SK-N-SH (cell line): ENCODE data around the gene C1orf216. TPM values are rescaled to one million over a fixed set of nuclear protein-coding genes. Genes with fewer than 3 reads are reported as not detected.
A peak's percentile ranks its signal among the peaks of the same experiment; 100 is the strongest.

ENCODE experiments used
- CTCF ChIA-PET: fragments of 300-600, 350-600 bp; formaldehyde crosslinking; extraction: SDS; loops from one replicate; lab custom pipeline; 2021; lab: Yijun Ruan, JAX
- POLR2A ChIA-PET: fragments of 350-600 bp; sonication (Branson Sonifier 250); formaldehyde crosslinking; extraction: SDS; loops from one replicate; lab custom pipeline; 2020; ENCODE audit warnings: antibody characterized with exemption, inconsistent platforms; lab: Yijun Ruan, JAX
- DNase-seq: peaks from one replicate; pipeline ENCODE4 v3.0.0; 2012
- H2AFZ ChIP-seq: fragments of 200-600 bp; sonication (generic); 2 replicates; pipeline ENCODE4 v1.8.1; 2016; ENCODE audit warnings: antibody characterized with exemption, mild to moderate bottlenecking, low read depth
- H3F3A ChIP-seq: fragments of 200-600 bp; sonication (generic); replicated peaks from 2 replicates; pipeline ENCODE3; 2016; ENCODE audit warnings: antibody characterized with exemption, mild to moderate bottlenecking; ENCODE audit not compliant: insufficient read depth
- H3K27ac ChIP-seq, 2 experiments: fragments of 200-500 bp in 1 of 2; fragments of 200-600 bp in 1 of 2; sonication (Bioruptor generic) in 1 of 2; sonication (generic), shearing (Covaris generic) in 1 of 2; 2 replicates each; pipeline versions ENCODE4 v1.5.1 to v1.6.1; 2014 to 2016; ENCODE audit warnings: low read depth in 2 of 2, inconsistent platforms in 1 of 2, low read length in 1 of 2, mild to moderate bottlenecking in 1 of 2, mixed read lengths in 1 of 2
- H3K27me3 ChIP-seq: fragments of 200-600 bp; sonication (generic), shearing (Covaris generic); 2 replicates; pipeline ENCODE4 v1.6.1; 2016; ENCODE audit warnings: mixed run types; ENCODE audit not compliant: insufficient read depth
- H3K36me3 ChIP-seq, 2 experiments: fragments of 200-500 bp in 1 of 2; fragments of 200-600 bp in 1 of 2; sonication (Bioruptor generic) in 1 of 2; sonication (generic) in 1 of 2; replicated peaks in 1 of 2; 2 replicates each; pipeline versions ENCODE3 to v1.5.1; 2014 to 2016; ENCODE audit warnings: low read length in 1 of 2, mild to moderate bottlenecking in 1 of 2; ENCODE audit not compliant: insufficient read depth in 2 of 2, control insufficient read depth in 1 of 2
- H3K4me1 ChIP-seq, 2 experiments: fragments of 200-500 bp in 1 of 2; fragments of 200-600 bp in 1 of 2; sonication (Bioruptor generic) in 1 of 2; sonication (generic), shearing (Covaris generic) in 1 of 2; 2 replicates each; pipeline versions ENCODE4 v1.5.1 to v1.6.1; 2014 to 2016; ENCODE audit warnings: low read depth in 1 of 2, low read length in 1 of 2, mixed run types in 1 of 2; ENCODE audit not compliant: insufficient read depth in 2 of 2, control insufficient read depth in 1 of 2
- H3K4me2 ChIP-seq: fragments of 200-600 bp; sonication (generic), shearing (Covaris generic); 2 replicates; pipeline ENCODE4 v1.6.1; 2017; ENCODE audit warnings: mixed run types
- H3K4me3 ChIP-seq, 2 experiments: fragments of 200-500 bp in 1 of 2; fragments of 200-600 bp in 1 of 2; sonication (Bioruptor generic) in 1 of 2; sonication (generic), shearing (Covaris generic) in 1 of 2; 2 replicates each; pipeline versions ENCODE4 v1.5.1 to v1.8.1; 2014 to 2016; ENCODE audit warnings: low read depth in 2 of 2, inconsistent platforms in 1 of 2, low read length in 1 of 2, mild to moderate bottlenecking in 1 of 2, mixed read lengths in 1 of 2, moderate library complexity in 1 of 2
- H3K79me2 ChIP-seq: fragments of 200-600 bp; sonication (generic); 2 replicates; pipeline ENCODE4 v1.8.1; 2017; ENCODE audit warnings: mild to moderate bottlenecking; ENCODE audit not compliant: insufficient read depth
- H3K9ac ChIP-seq: fragments of 200-600 bp; sonication (generic); 2 replicates; pipeline ENCODE4 v1.6.1; 2017; ENCODE audit warnings: mixed run types
- H3K9me2 ChIP-seq: fragments of 200-600 bp; sonication (generic); 2 replicates; pipeline ENCODE4 v1.6.1; 2017; ENCODE audit warnings: mixed run types
- H3K9me3 ChIP-seq: fragments of 200-600 bp; sonication (generic); 2 replicates; pipeline ENCODE4 v1.6.1; 2017; ENCODE audit warnings: mixed run types, mild to moderate bottlenecking, moderate library complexity
- H4K20me1 ChIP-seq: fragments of 200-600 bp; sonication (generic); 2 replicates; pipeline ENCODE4 v1.6.1; 2017; ENCODE audit warnings: mild to moderate bottlenecking, mixed run types; ENCODE audit not compliant: insufficient read depth
- CHD2 ChIP-seq: fragments of 150-350 bp; IDR thresholded peaks from 2 replicates; pipeline ENCODE4 v1.6.1; 2018; ENCODE audit warnings: low read length; ENCODE audit not compliant: partially characterized antibody
- ELF1 ChIP-seq: IDR thresholded peaks from 2 replicates; pipeline ENCODE4 v1.4.0; 2012
- FOSL2 ChIP-seq: IDR thresholded peaks from 2 replicates; pipeline ENCODE4 v1.4.0; 2012; ENCODE audit warnings: low read depth, mild to moderate bottlenecking, moderate library complexity, borderline replicate concordance
- GABPA ChIP-seq: IDR thresholded peaks from 2 replicates; pipeline ENCODE4 v1.4.0; 2012; ENCODE audit warnings: low read depth, mild to moderate bottlenecking
- NFIC ChIP-seq: IDR thresholded peaks from 2 replicates; pipeline ENCODE4 v1.4.0; 2012; ENCODE audit warnings: borderline replicate concordance
- NRF1 ChIP-seq: IDR thresholded peaks from 2 replicates; pipeline ENCODE4 v1.6.1; 2012; ENCODE audit warnings: low read depth, mild to moderate bottlenecking, low read length
- PBX3 ChIP-seq: IDR thresholded peaks from 2 replicates; pipeline ENCODE4; 2012
- RAD21 ChIP-seq: IDR thresholded peaks from 2 replicates; pipeline ENCODE4 v1.6.1; 2012; ENCODE audit warnings: mild to moderate bottlenecking, low read length
- RFX5 ChIP-seq: IDR thresholded peaks from 2 replicates; pipeline ENCODE4 v1.6.1; 2012; ENCODE audit warnings: mild to moderate bottlenecking, improper control_type of control experiment, low read length
- SMC3 ChIP-seq: IDR thresholded peaks from 2 replicates; pipeline ENCODE4 v1.6.1; 2012; ENCODE audit warnings: low read depth, low read length, improper control_type of control experiment
- TAF1 ChIP-seq: IDR thresholded peaks from 2 replicates; pipeline ENCODE4 v1.6.1; 2012; ENCODE audit warnings: low read depth, mild to moderate bottlenecking, low read length, moderate library complexity, borderline replicate concordance
- WGBS: methylation state at CpG from one replicate; pipeline ENCODE4 v1.1.6; 2017; ENCODE audit warnings: low lambda C conversion rate; 5-methylcytosine and 5-hydroxymethylcytosine counted together
- polyA plus RNA-seq, 3 experiments: library from polyadenylated mRNA; depleted of rRNA; stranded (reverse); fragments of >200 nt; gene quantifications; 2 replicates each; pipeline ENCODE4 v1.2.3, GENCODE V29; 2012
- TF ChIP-seq, protein P1 (sequence below): fragments of 200-600 bp; sonication (generic); IDR thresholded peaks from 2 replicates; pipeline ENCODE4 v1.6.1; 2017; ENCODE audit warnings: antibody characterized with exemption, mild to moderate bottlenecking, moderate library complexity
- TF ChIP-seq, protein P2 (sequence below): IDR thresholded peaks from 2 replicates; pipeline ENCODE4 v1.6.1; 2012; ENCODE audit warnings: mild to moderate bottlenecking, low read depth, low read length, moderate library complexity
- TF ChIP-seq, protein P3 (sequence below): fragments of 150-350 bp; IDR thresholded peaks from 2 replicates; pipeline ENCODE4 v1.6.1; 2017; ENCODE audit warnings: antibody characterized with exemption, low read length, low read depth, borderline replicate concordance

The C1orf216 gene
- polyA plus RNA-seq, 1 of the 3 experiments (the other 2 are of a cell fraction) = 20.0 TPM

DNA sequence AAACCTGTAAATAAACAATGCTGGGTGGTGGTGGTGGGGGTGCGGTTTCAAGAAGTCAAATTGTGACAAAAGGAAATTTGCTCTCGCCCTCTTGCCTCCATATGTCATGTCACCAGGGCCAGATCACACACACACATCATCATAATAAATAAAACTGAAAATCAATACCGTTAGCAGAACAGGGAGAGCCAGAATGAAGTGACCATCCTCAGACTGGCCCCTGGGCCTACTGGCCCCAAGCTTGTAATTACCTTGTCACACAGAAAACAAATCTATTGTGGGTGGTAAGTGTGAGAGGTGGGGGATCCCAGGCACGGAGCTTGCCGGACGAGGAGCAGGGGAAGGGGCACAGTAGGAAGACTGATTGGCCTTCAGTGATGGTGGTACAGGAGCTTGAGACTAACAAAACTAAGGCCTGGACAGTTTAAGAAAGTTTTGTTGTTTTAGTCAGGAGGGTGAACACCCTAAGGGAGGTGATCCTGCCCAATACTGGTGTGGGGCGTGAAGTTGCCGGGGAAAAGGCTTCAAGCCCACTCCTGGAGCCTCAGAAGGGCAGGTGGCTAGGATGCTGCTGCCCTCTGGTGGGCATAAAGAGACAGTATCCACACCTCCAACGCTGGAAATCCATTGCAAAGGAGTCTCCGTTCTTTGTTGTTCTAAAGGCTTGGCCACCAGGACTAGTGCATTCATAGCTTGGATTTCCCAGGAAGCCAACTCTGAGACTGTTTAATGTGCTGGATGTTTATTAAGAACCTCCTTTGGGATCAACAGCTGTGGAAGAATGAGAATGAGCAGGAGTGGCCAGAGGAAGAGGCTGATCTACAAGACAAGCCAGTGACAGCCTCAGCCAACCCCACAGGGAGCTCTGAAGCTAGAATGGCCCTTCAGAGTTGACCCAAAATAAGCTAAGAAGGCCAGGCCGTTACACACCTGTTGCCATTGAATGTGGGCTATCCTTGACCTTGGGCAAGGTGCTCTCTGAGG, 8.1 kb upstream of the C1orf216 start:
- Histone ChIP-seq H3K36me3 (no peaks in the 10 kb centered on the region), H3K9me3 (no peaks in the 10 kb centered on the region), H3K4me2 (no peak overlapping the region), H3K9ac (no peak overlapping the region), H3F3A (no peaks in the 10 kb centered on the region), H3K4me1 (no peaks in the 10 kb centered on the region), H3K9me2 (no peaks in the 10 kb centered on the region), H3K4me3 (no peak overlapping the region; a peak in 1 of 4 replicates), H3K27me3 (no peaks in the 10 kb centered on the region), H4K20me1 (no peaks in the 10 kb centered on the region), H3K79me2 (no peaks in the 10 kb centered on the region), H2AFZ (no peak overlapping the region), H3K27ac (no peak overlapping the region)
- 73% methylated on average over 10 of the region's 11 CpGs for WGBS
- CTCF ChIA-PET = interaction anchor here (0.6 to 13.8 kb wide), 57 partner anchors 11 to 408 kb away, joined by 3 to 347 read pairs (median 4); partner anchors contain the start of genes AGO1, C1orf216, CLSPN and TFAP2E
- TF ChIP-seq RFX5 (0 out of 2 replicates have a peak, but pooled peaks have one; percentile 12), RAD21 (peak; percentile 94), NFIC (no peak), SMC3 (peak; percentile 83)
- TF ChIP-seq, protein P1, sequence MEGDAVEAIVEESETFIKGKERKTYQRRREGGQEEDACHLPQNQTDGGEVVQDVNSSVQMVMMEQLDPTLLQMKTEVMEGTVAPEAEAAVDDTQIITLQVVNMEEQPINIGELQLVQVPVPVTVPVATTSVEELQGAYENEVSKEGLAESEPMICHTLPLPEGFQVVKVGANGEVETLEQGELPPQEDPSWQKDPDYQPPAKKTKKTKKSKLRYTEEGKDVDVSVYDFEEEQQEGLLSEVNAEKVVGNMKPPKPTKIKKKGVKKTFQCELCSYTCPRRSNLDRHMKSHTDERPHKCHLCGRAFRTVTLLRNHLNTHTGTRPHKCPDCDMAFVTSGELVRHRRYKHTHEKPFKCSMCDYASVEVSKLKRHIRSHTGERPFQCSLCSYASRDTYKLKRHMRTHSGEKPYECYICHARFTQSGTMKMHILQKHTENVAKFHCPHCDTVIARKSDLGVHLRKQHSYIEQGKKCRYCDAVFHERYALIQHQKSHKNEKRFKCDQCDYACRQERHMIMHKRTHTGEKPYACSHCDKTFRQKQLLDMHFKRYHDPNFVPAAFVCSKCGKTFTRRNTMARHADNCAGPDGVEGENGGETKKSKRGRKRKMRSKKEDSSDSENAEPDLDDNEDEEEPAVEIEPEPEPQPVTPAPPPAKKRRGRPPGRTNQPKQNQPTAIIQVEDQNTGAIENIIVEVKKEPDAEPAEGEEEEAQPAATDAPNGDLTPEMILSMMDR = peak; percentile 89
- DNase-seq = peak; percentile 76
- POLR2A ChIA-PET = interaction anchor here (1.6 kb wide), 1 partner anchor 158 kb away, joined by 5 read pairs; no protein-coding TSS in a partner anchor

- ChIA-PET POLR2A (interaction anchor here (1.1 kb wide), 1 partner anchor 44 kb away, joined by 3 read pairs; the partner anchor contains the start of gene CLSPN), CTCF (interaction anchor here (0.9 to 13.8 kb wide), 15 partner anchors 10 to 275 kb away, joined by 3 to 347 read pairs (median 16); partner anchors contain the start of genes C1orf216, CLSPN and TFAP2E)
- no peaks in the 10 kb centered on the region for H3K9me3 ChIP-seq
- no peak overlapping the region for H3K4me3 ChIP-seq
- 75% methylated on average over 3 of the region's 10 CpGs for WGBS
- no peak overlapping the region for H2AFZ ChIP-seq
- no peak for DNase-seq
- H3K9ac ChIP-seq = no peak overlapping the region
- no peaks in the 10 kb centered on the region for H3K27me3 ChIP-seq
- H3K4me2 ChIP-seq = no peak overlapping the region
- no peaks in the 10 kb centered on the region for H3K36me3 ChIP-seq
- no peaks in the 10 kb centered on the region for H3K79me2 ChIP-seq
- no peaks in the 10 kb centered on the region for H4K20me1 ChIP-seq
- no peaks in the 10 kb centered on the region for H3F3A ChIP-seq
- H3K4me1 ChIP-seq = no peaks in the 10 kb centered on the region
- H3K9me2 ChIP-seq = no peaks in the 10 kb centered on the region
- no peak overlapping the region for H3K27ac ChIP-seq
- TF ChIP-seq, protein P1 = no peak
- TF ChIP-seq, protein P2, sequence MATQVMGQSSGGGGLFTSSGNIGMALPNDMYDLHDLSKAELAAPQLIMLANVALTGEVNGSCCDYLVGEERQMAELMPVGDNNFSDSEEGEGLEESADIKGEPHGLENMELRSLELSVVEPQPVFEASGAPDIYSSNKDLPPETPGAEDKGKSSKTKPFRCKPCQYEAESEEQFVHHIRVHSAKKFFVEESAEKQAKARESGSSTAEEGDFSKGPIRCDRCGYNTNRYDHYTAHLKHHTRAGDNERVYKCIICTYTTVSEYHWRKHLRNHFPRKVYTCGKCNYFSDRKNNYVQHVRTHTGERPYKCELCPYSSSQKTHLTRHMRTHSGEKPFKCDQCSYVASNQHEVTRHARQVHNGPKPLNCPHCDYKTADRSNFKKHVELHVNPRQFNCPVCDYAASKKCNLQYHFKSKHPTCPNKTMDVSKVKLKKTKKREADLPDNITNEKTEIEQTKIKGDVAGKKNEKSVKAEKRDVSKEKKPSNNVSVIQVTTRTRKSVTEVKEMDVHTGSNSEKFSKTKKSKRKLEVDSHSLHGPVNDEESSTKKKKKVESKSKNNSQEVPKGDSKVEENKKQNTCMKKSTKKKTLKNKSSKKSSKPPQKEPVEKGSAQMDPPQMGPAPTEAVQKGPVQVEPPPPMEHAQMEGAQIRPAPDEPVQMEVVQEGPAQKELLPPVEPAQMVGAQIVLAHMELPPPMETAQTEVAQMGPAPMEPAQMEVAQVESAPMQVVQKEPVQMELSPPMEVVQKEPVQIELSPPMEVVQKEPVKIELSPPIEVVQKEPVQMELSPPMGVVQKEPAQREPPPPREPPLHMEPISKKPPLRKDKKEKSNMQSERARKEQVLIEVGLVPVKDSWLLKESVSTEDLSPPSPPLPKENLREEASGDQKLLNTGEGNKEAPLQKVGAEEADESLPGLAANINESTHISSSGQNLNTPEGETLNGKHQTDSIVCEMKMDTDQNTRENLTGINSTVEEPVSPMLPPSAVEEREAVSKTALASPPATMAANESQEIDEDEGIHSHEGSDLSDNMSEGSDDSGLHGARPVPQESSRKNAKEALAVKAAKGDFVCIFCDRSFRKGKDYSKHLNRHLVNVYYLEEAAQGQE = no peak
- TF ChIP-seq CHD2 = no peak
- no peak for TF ChIP-seq NRF1
- TF ChIP-seq, protein P3, sequence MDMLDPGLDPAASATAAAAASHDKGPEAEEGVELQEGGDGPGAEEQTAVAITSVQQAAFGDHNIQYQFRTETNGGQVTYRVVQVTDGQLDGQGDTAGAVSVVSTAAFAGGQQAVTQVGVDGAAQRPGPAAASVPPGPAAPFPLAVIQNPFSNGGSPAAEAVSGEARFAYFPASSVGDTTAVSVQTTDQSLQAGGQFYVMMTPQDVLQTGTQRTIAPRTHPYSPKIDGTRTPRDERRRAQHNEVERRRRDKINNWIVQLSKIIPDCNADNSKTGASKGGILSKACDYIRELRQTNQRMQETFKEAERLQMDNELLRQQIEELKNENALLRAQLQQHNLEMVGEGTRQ = no peak
- TF ChIP-seq PBX3 = no peak
- no peak for TF ChIP-seq TAF1
- TF ChIP-seq GABPA = no peak
- TF ChIP-seq SMC3 = no peak
- no peak for TF ChIP-seq ELF1
- no peak for TF ChIP-seq FOSL2
Observed at GRCh38 chr1:35725596-35725995, 6.9 kb upstream of the C1orf216 start.
